Stimulated activated CD4-positive, alpha-beta T cell treated with anti-CD3 and anti-CD28 coated beads, Interleukin-4, amount 100 ng/mL, for 4 hours (primary cell): ENCODE measurements around the gene AP4B1.

Source experiments
- DNase-seq, 2 experiments: peaks; one replicate each; pipeline ENCODE4 v3.0.0-alpha.2; 2020

The AP4B1 gene

DNA sequence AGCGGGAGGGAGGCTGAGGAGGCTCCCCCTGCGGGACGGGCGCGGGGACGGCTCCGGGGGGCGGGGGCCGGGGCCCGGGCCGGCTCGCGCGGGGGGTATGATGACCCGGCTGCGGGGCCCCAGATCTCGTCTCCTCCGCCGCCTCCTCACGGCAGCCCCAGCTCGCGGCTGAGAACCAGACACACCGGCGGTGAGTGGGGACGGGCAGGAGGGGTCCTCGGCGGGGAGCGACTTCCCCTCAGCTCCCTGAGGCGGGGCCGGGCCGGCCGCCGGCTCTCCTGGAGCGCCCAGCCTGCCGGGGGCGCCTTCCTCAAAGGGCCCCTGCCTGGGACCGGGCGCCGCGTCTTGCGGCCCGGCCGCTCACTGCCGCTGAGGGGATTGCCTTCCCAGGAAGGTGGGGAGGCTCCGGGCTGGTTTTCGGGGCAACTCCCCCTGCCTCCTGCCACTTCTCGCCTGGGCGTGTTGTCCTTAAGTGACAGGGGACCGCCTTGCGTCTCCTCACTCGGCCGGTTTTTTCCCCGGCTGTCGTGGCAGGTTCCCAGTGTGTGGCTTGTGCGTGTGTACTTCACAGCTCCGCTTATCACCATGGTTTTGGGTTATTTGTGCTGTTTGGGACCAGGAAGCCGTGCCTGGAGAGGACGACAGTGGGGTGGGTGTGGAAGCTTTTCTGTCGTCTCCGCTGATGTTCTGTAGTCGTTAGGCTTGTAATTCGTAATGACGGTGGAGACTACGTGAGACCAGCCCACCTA lies 25.3 kb upstream of the AP4B1 start:
- DNase-seq: peak; percentile 44 to 51

DNA sequence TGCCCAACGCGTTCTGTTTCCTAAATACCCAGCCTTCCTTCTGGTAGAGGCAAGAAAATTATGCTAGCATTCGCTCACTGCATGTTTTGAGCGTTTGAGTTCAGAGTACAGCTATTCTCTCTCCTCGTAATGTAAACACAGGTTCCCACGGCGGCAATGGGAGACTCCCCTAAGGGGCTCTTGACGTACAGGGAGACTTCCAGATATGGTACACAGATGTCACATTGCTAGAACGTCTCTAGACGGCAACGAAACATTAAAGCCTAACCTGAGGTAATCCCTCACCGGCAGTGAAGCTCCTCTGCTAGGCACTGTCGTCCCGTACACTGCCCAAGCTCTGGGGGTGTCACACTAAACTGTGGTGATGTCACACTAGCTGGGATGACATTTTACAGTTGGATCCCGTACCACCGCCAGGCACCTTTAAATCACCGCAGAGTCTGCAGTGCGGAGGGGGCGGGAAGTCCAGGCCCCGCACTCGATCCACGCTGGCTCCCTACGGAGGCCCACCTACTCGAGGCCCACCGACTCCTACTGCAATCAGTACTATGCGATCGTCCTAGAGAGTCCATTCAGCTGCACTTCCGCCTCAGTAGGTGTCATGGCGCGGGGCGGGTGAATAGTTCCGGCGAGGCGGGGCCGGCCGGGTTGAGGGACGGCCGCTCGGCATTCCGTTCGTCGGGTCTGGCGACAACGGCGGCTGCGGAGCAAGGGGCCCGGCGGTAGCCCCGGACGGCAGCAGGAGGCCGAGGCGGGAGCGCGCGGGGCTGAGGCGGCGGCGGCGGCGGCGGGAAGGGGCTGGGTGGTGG lies 24.5 kb upstream of the AP4B1 start, which contains the start of gene HIPK1:
Gene HIPK1, plus strand, starts transcription at position 384 of the 809 bp plus-strand sequence.
- peak; percentile 88 to 90 for DNase-seq

DNA sequence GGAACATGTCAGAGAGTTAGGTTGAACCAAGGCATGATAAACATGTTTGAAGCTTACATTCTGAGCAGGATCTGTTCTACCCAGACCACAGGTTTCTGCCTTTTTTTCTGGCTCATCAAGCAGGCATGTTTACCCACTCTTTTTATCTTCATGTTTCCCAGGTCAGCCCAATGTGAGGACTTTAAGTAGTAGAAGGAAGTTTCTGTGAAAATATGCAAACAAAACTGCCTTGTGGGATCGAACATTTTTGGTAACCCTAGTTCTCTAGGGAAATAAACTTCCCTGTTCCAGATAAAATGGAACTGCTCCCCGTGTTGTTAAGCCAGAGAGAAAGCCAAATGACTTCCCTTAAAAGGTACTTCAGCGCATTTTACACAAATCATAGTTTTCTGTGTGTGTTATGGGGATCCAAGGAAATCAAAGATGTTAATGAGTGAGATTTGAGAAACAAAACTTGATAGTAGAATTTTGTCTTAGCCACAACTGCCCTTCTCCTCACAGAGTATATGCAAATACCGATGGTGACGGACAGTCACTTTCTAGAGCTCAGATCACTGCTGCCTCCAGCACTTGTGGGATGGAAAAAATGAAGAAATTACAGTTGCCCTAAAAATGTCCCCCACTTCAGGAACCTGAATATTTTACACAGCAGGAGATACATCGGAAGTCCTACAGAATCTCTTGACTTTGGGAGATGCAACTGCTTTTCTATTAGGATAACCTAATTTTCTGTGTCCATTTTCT lies 23.8 kb upstream of the AP4B1 start:
- DNase-seq: no peak

DNA sequence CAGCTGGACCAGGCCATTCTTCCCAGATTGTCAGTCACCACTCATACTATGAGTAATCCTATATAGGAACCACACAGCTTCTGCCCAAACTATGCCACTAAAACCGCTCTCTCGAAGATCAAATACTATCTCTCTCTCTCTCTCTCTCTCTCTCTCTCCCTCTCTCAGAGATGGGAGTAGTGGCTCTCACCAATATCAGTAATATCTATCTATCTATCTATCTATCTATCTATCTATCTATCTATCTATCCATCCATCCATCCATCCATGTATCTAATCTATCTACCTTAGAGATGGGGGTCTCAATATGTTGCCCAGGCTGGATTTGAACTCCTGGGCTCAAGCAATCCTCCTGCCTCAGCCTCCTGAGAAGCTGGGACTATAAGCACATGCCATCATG lies 19.9 kb upstream of the AP4B1 start:
- no peak for DNase-seq

DNA sequence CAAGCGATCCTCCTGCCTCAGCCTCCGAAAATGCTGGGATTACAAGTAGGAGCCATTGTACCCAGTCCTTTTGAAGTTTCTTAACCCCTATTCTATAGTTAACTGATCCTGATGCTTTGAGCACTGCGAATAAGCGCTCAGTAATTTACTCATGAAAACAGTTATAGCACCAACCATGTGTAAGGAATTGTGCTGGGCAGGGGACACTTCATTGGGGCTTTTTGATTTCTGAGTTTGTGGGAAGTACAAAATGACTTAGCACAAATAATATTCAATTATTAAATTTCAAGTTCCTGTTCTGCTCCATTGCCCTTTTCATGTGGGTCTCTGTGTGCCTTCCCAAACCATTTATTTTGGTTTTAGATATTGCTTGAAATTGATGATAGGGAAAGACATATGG lies 18.4 kb upstream of the AP4B1 start:
- no peak for DNase-seq

DNA sequence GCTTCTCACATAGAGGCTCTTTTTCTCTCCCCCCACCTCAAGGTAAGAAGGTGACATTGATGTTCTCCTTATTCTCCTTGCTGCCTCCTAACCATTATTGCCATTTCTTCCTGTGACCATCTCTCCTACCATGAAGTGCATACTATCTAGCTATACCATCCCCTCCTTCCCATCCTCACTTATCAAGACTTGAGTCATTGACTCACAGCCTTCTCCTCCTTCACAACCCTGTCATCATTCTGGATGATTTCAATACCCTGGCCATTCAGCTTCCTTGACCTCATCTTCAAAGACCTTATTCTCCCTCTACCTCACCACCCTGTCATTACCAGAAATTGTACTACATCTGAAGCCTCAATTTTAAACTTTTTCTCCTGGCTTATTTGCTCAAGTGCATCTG lies 13.6 kb upstream of the AP4B1 start:
- DNase-seq: no peak

DNA sequence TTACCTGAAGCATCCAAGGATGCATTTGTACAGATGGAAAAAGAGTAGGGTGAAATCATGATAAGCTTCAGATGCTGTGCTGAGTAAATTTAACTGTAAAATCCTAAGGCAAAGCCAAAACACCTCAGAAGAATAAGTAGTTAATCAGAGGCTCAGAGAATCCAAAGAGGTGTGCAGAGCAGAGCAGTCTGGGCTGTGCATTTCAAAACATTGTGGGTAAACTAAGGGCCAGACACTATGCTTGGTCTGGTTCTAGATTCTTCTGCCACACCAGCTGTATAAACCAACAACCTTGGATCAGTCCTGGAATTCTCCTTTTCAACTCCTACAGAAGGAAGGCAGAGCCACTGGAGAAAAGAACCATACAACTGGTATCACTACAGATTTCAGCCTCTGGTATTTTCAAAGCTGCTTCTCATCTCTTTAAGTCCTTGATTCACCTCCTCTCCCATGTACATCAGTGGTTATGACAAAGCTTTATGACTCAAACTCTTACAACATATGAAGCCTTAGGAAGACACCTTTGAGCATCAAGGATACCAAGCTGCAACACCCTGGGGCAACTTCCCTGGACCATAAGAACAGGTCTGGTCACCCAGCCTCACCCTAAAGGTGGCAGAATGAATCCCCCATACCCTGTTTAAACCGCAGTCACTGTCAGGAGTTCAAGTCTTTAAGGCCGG lies 12.9 kb upstream of the AP4B1 start:
- DNase-seq: no peak

DNA sequence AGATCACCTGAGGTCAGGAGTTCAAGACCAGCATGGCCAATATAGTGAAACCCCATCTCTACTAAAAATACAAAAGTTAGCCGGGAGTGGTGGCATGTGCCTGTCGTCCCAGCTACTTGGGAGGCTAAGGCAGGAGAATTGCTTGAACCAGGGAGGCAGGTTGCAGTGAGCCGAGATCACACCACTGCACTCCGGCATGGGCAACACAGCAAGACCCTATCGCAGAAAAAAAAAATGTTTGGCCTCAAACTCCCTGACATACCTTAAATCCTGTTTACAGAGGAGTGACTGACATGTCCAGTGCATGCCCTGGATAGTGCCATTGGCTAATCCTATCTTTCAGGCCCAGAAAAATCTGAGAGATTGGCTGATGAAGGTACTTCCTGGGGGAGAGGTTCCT lies 12.4 kb upstream of the AP4B1 start:
- DNase-seq: no peak

DNA sequence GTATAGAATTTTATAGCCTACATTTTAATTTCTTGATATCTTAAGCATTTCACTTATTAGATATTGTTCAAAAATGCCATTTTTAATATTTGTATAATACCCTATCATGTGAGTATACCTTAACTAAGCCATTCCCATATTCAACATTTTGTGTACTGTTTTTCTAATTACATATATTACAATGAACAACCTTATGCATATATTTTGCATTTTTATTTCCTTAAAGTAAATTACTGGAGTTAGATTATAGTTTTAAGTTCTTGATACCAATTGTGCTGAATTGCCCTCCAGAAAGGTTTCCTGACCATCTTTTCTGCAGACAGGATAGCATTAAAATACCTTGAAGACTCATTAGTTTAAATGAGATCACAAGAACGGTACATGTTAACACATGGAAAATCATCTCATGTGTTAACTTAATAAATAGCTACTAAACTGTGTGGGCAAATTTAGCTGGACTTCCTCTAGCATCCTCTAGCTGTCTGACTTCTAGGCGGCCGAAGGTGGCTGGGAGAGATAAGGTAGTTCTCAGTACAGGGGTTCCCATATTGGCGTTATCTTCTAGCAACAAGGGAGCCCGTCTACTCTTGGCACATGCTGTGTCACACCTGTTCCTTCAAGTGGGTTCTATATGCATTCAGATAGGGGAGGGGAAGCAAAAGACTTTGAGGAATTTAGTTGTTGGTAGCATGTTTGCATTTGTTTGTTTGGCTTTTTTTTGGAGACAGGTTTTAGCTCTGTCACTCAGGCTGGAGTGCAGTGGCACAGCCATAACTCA lies 9.5 kb upstream of the AP4B1 start:
- DNase-seq: no peak

DNA sequence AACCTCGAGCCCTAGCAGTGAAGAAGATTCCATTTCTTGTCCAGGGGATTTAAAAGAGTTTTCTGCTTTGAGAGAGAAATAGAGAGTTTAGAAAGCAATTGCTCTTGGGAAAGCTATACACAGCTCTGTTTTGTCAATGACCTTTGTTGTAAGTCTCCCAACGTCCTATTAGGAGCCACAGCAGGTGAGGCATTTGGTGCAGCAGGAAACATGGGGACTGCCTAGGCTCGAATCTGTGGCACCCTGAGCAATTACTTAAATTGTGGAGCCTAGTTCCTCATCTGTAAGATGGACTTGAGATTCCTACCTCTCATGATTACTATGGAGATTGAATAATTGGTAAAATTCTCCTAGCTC lies 8.7 kb upstream of the AP4B1 start:
- DNase-seq: no peak

DNA sequence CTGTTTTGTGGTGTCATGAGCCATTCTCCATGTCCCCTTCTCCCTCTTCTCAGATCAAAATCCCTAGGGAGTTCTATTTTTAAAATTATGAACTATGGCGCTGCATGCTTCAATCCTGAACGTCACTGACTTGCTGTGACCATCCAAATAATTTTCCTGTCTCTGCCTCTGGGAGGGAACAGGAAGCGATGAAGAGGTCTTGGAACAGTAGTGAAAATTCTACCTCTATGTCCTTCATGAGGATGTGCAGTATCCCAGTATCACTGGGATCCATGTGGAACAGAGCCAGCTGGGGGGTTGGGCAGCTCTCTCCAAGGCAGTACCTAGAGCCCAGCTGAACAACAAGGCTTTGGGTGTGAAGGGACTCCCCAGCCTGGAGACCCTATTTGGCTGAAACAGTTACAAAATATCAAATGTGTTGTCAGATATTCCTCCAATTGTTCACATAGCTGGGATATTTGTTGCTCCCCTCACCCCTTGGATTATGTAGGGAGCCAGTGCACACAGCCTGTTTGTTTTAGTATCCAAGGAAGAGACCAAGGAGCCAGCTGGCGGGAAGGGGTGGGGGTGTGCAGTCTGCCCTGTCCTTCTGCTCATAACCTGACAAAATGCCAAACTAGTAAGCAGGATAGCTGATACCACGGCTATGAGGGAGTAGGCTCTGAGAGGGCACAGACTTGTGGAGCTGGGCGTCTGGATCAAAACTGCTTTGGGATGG lies 8.2 kb upstream of the AP4B1 start:
- no peak for DNase-seq

DNA sequence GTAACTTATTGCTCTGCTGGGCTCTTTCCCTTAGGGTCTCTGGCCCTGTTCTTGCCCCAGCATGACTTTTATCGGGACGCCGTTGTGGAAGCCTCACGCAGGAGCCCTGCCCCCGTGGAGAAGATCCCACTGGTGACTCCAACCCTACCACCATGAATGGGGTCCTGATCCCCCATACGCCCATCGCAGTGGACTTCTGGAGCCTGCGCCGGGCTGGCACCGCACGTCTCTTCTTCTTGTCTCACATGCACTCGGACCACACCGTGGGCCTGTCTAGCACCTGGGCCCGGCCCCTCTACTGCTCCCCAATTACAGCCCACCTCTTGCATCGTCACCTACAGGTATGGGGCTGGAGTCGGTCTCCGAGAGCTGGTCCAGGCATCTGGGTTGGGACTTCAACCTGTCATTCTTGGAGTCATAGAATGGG lies 849 bp upstream of the AP4B1 start:
- peak in 1 of 2 experiments; percentile 24 for DNase-seq

DNA sequence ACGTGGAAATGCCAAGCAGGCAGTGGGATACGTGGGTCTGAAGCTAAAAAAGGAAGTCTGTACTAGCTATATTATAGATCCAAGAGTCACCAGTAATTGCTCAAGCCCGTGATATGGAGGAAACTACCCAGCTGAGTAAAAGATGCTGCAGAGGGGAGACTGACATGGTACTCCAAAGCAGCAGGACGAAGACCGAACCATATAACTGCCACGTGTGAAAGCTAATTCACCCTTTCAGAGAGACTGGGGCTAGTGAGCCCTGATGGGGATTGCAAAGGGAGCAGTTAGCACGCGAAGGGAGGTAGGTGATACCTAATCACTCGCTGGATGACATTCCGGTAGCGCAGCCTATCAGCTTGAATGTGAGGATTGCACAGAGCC lies 316 bp downstream of the AP4B1 start:
- DNase-seq: no peak

DNA sequence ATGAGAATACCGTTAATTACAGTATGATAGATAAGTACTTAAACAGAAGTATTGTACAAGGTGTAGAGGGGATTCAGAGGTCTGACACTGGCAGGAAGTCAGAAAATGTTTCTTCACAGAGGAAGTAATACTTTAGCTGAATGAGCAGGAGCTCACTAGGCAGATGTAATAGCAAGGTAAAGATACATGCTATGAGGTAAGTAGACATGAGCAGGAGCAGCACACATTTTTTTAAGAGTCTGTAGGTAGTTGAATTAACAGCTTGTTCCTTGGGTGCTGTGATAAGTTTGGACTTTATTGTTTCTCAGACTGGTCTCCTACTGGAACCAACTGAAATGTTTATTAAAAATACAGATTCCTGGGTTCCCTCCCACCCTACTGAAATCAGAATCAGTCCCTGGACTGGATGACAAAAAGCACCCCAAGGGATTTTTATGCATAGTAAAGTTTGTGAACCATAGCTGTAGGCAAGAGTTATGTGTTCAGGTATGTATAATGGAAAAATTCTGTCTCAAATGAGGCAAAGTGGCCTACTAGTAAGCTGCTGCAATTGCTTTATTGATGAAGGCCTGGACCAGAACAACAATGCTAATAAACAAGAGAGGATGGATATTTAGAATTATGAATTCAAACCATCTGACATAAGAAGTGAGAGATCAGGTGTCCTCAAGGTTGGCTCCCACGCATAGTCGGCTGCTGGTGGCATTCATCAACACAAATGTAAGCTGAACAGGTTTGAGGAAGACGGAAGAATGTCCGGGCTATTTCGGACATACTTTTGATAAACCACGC lies 902 bp downstream of the AP4B1 start:
- peak in 1 of 2 experiments; percentile 5 for DNase-seq

DNA sequence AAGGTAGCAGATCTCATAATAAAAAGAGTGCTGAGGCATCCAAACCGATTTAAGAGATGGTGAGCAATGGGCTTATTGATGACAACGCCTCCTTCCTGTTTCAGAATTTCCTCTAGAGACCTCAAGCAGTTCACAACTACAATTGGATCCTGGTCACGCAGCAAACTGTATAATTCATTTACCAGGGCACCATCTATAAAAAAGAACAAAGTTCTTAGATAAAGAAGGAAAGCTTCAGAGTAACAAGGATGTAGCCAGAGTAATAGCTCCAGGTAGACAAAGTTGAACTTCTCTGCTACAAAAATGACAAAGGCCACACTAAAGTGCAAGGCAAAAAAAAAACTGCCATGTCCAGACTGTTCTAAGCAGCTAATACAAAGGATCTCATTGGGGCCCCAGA lies 3.4 kb downstream of the AP4B1 start:
- no peak for DNase-seq

DNA sequence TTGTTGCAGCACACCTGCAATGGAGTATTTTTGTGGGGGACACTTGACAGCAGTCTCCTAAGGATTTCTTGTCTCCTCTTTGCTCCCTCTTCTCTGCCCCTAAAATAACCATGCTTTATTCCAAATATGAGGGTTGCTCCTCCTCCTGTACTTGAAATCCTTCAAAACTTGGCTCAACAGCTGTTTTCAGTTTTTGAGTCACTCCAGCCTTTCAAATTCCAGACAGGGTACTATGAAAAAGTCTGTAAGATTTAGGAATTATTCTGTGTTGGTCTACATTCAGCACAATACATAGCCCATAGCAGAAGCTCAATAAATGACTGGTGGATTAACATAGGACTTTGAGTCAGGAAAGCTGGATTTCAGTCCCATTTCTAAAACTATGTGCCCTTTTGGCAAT lies 5.5 kb downstream of the AP4B1 start:
- DNase-seq: no peak

DNA sequence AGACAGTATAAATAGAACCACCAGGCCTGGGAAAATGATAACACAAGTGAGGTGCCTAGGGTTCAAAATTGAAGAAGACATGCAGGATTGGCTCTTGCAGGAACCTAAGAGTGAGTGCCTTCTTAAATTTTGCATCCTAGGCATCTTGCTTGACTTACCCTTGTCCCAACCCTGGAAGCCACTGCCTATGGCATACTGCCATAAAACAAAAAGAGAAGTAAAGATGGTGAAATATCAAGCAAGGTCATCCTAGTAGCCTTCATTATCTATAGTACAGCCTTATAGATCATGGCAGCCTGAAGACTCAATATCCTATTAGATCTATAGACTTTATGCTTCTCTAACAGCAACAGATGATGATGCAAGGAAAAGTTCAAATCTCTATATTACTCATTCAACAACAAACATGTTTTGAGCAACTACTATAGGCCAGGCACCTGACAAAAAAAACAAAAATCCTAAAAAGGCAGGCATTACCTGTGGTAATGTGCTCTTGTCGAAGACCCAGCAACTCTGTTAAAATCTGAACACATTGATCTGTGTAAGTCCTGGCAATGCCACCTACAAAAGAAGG lies 6.3 kb downstream of the AP4B1 start:
- DNase-seq: no peak

DNA sequence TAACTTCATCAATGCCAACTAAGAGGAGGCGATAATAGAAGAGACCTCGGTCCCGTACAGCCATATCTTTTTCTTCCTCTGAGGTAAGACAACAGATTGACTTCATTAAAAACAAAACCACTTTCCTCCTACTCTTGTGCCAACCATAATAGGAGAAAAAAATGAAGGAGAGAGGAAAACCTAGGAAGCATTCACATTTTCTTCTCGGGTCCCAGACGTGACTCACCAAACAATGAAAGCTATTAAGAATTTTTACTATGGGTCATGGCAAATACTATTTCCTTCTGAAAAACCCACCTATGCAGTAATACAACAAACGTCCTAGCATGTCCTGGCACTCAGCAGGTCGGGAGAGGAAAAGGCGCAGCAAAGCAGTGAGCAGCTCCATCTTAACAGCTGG lies 8.6 kb downstream of the AP4B1 start:
- DNase-seq: no peak

DNA sequence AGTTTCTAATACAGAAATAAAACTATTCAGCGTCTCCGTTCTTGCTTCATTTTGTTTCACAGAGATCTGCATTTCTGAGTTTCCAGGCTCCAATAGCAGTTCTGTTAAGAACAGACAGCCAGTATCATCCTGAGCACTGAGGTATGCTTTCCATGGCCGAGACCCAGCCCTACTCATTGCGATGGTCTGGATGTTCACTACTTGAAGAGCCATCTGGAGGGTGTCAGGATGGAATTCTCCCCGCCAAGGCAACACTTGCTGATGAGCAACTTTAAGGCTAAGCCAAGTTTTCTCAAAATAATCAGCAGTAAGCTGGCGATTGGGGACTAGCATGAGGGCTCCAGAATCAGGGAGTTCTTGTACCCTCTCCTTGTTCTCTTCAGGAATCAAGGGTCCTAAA lies 9.5 kb downstream of the AP4B1 start:
- no peak for DNase-seq

DNA sequence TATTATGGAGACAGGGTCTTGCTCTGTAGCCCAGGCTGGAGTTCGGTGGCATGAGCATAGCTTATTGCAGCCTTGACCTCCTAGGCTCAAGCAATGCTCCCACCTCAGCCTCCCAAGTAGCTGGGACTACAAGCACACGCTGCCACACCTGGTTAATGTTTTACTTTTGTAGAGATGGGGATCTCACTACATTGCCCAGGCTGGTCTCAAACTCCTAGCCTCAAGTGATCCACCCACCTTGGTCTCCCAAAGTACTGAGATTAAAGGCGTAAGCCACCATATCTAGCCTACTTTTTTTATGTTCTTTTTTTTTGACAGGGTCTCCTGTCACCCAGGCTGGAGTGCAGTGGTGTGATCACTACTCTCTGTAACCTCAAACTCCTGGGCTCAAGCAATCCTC lies 11.3 kb downstream of the AP4B1 start:
- no peak for DNase-seq
